Measurements from ENCODE around the gene CNTN5. TPM values are rescaled to one million over a fixed set of nuclear protein-coding genes. Genes with fewer than 3 reads are reported as not detected.

The CNTN5 gene
- total and polyA plus RNA-seq, 2 donors (not counting 1 experiment from before 2014, with no cell fraction given): not detected

DNA sequence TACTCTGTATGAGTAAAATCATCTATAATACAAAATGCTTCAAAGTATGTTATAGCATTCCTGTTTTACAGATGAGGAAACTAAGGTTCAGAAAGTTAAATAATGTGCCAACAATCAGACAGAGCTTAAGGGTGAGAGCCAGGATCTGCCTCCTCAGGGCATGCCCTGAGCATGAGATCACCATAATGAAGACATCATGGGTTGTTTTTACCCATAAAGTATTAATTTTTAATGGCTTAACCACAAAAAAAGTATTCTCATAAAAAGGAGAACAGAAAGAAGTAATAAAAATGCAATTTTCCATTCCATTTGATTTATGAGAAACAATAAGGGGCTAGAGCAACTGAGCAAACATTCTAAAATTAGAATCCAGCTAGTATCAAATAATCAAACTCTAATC, 1132.0 kb downstream of the CNTN5 start:
- Histone ChIP-seq H3K9me3 (ENCODE audit: control extremely low read depth in 1 of 3, control insufficient read depth in 2 of 3, insufficient read depth in 1 of 3, low read length in 2 of 3) (no peaks in the 10 kb centered on the region), H3K36me3 (replicated peaks in 1 of 2; ENCODE audit: control extremely low read depth in 1 of 2, control insufficient read depth in 1 of 2, extremely low read depth in 1 of 2, insufficient read depth in 2 of 2, low read length in 1 of 2) (no peaks in the 10 kb centered on the region), H3K79me2 (ENCODE audit: control insufficient read depth, insufficient read depth, low read length) (no peaks in the 10 kb centered on the region), H4K20me1 (ENCODE audit: control insufficient read depth, insufficient read depth, low read length, poor library complexity, severe bottlenecking) (no peaks in the 10 kb centered on the region), H2AFZ (ENCODE audit: insufficient read depth, low read depth, low read length, poor library complexity, severe bottlenecking) (no peak overlapping the region), H3K4me3 (ENCODE audit: control extremely low read depth in 1 of 5, extremely low read depth in 1 of 5, insufficient read depth in 1 of 5, low read depth in 2 of 5, low read length in 4 of 5) (no peak overlapping the region), H3K9ac (ENCODE audit: low read length) (no peak overlapping the region), H3K4me1 (ENCODE audit: control insufficient read depth in 2 of 2, insufficient read depth in 2 of 2, low read length in 2 of 2) (no peaks in the 10 kb centered on the region), H3K27me3 (replicated peaks in 1 of 4; ENCODE audit: control extremely low read depth in 1 of 4, control insufficient read depth in 3 of 4, insufficient read depth in 4 of 4, low read length in 3 of 4) (no peaks in the 10 kb centered on the region), H3K27ac (ENCODE audit: low read length in 2 of 2) (no peak overlapping the region), H3K4me2 (replicated peaks; ENCODE audit: low read depth, low read length, poor library complexity, severe bottlenecking) (no peak overlapping the region)
- ATAC-seq (ENCODE audit: low read depth): no peak
- ChIA-PET POLR2A (no interaction called here), CTCF (no interaction called here)
- no peak overlapping the region for H3K27ac Mint-ChIP-seq
- H3K4me1 Mint-ChIP-seq: no peaks in the 10 kb centered on the region
- no peak for DNase-seq
- TF ChIP-seq EZH2 (IDR thresholded peaks at IDR 0.05; ENCODE audit: borderline replicate concordance, insufficient read depth, low read depth, low read length, poor library complexity, severe bottlenecking) (no peak), CTCF (IDR thresholded peaks at IDR 0.05) (no peak)
- peaks cover 3% of the 10 kb centered on the region for H3K9me3 Mint-ChIP-seq (ENCODE audit: insufficient read depth)
- intact Hi-C loops (cut with micrococcal nuclease): no loop called here
- H3K27me3 Mint-ChIP-seq: no peaks in the 10 kb centered on the region
- no peak overlapping the region for H3K4me3 Mint-ChIP-seq

- Mint-ChIP-seq H3K27ac (no peak overlapping the region), H3K9me3 (ENCODE audit: insufficient read depth) (peaks cover 5% of the 10 kb centered on the region), H3K4me1 (no peaks in the 10 kb centered on the region), H3K4me3 (no peak overlapping the region), H3K27me3 (no peaks in the 10 kb centered on the region)
- Histone ChIP-seq H3K4me3 (ENCODE audit: control extremely low read depth in 1 of 5, extremely low read depth in 1 of 5, insufficient read depth in 1 of 5, low read depth in 2 of 5, low read length in 4 of 5) (no peak overlapping the region), H3K27me3 (replicated peaks in 1 of 4; ENCODE audit: control extremely low read depth in 1 of 4, control insufficient read depth in 3 of 4, insufficient read depth in 4 of 4, low read length in 3 of 4) (no peaks in the 10 kb centered on the region), H3K4me2 (replicated peaks; ENCODE audit: low read depth, low read length, poor library complexity, severe bottlenecking) (no peak overlapping the region), H3K79me2 (ENCODE audit: control insufficient read depth, insufficient read depth, low read length) (no peaks in the 10 kb centered on the region), H4K20me1 (ENCODE audit: control insufficient read depth, insufficient read depth, low read length, poor library complexity, severe bottlenecking) (no peaks in the 10 kb centered on the region), H3K36me3 (replicated peaks in 1 of 2; ENCODE audit: control extremely low read depth in 1 of 2, control insufficient read depth in 1 of 2, extremely low read depth in 1 of 2, insufficient read depth in 2 of 2, low read length in 1 of 2) (no peaks in the 10 kb centered on the region), H2AFZ (ENCODE audit: insufficient read depth, low read depth, low read length, poor library complexity, severe bottlenecking) (no peak overlapping the region), H3K9ac (ENCODE audit: low read length) (no peak overlapping the region), H3K9me3 (ENCODE audit: control extremely low read depth in 1 of 3, control insufficient read depth in 2 of 3, insufficient read depth in 1 of 3, low read length in 2 of 3) (peaks cover 0 to 1% (median 0%) of the 10 kb centered on the region in 3 donors), H3K27ac (ENCODE audit: low read length in 2 of 2) (no peak overlapping the region), H3K4me1 (ENCODE audit: control insufficient read depth in 2 of 2, insufficient read depth in 2 of 2, low read length in 2 of 2) (no peaks in the 10 kb centered on the region)
- TF ChIP-seq EZH2 (IDR thresholded peaks at IDR 0.05; ENCODE audit: borderline replicate concordance, insufficient read depth, low read depth, low read length, poor library complexity, severe bottlenecking) (no peak), CTCF (IDR thresholded peaks at IDR 0.05) (no peak)
- intact Hi-C loops (cut with micrococcal nuclease): no loop called here
- POLR2A ChIA-PET: no interaction called here
- ATAC-seq (ENCODE audit: low read depth): no peak
- DNase-seq: no peak
- CTCF ChIA-PET: no interaction called here
Observed at GRCh38 chr11:100163471-100163870, 1142.7 kb downstream of the CNTN5 start.

All from B cell (primary cell).